GM23338 (cell line): ENCODE measurements around the gene NDFIP1.

Experiments
- CREB1 ChIP-seq: fragments of 250-450 bp; sonication (Bioruptor Pico); IDR thresholded peaks from 2 replicates; pipeline ENCODE4 v1.5.0; 2020; ENCODE audit warnings: low read depth, mild to moderate bottlenecking, moderate library complexity
- CTCF ChIP-seq, 2 experiments: fragments of 200-600 bp in 1 of 2; sonication (generic) in 1 of 2; conservative IDR thresholded peaks; 2 replicates each; pipeline versions ENCODE4 v1.5.1 to v1.6.1; 2016 to 2017; ENCODE audit warnings: antibody characterized with exemption in 2 of 2, low read depth in 2 of 2, mild to moderate bottlenecking in 2 of 2, moderate library complexity in 1 of 2
- ETS1 ChIP-seq: IDR thresholded peaks from 2 replicates; pipeline ENCODE4 v1.6.1; 2016; ENCODE audit warnings: antibody characterized with exemption
- EZH2 ChIP-seq: fragments of 200-600 bp; sonication (generic); IDR thresholded peaks from one replicate; pipeline ENCODE4 v1.8.0; 2017; ENCODE audit warnings: antibody characterized with exemption, mild to moderate bottlenecking, low read depth; ENCODE audit not compliant: unreplicated experiment
- EZH2phosphoT487 ChIP-seq: fragments of 200-600 bp; sonication (generic); IDR thresholded peaks from one replicate; pipeline ENCODE4 v1.8.1; 2018; ENCODE audit warnings: antibody characterized with exemption; ENCODE audit not compliant: unreplicated experiment
- JUNB ChIP-seq: IDR thresholded peaks from one replicate; pipeline ENCODE4 v1.6.1; 2016; ENCODE audit warnings: antibody characterized with exemption; ENCODE audit not compliant: unreplicated experiment
- NANOG ChIP-seq: IDR thresholded peaks from 2 replicates; pipeline ENCODE4 v1.6.1; 2016; ENCODE audit warnings: antibody characterized with exemption, borderline replicate concordance
- POLR2AphosphoS5 ChIP-seq: IDR thresholded peaks from 2 replicates; pipeline ENCODE4 v1.6.1; 2016; ENCODE audit warnings: antibody characterized with exemption, low read depth
- REST ChIP-seq: IDR thresholded peaks from one replicate; pipeline ENCODE4 v1.6.1; 2018; ENCODE audit warnings: antibody characterized with exemption; ENCODE audit not compliant: unreplicated experiment
- STAT1 ChIP-seq: IDR thresholded peaks from one replicate; pipeline ENCODE4 v1.6.1; 2016; ENCODE audit warnings: antibody characterized with exemption; ENCODE audit not compliant: unreplicated experiment
- ZNF331 ChIP-seq: fragments of 250-450 bp; sonication (Bioruptor Pico); IDR thresholded peaks from 2 replicates; pipeline ENCODE4 v1.5.0; 2020; ENCODE audit warnings: low read depth, mild to moderate bottlenecking, moderate library complexity
- ZNF462 ChIP-seq: fragments of 250-450 bp; sonication (Bioruptor Pico); IDR thresholded peaks from 2 replicates; pipeline ENCODE4 v1.5.0; 2020; ENCODE audit warnings: mild to moderate bottlenecking, moderate library complexity

- TF ChIP-seq CTCF (conservative IDR thresholded peaks at IDR 0.05; ENCODE audit: low read depth in 2 of 2): no peak
- TF ChIP-seq EZH2: no peak
- no peak for TF ChIP-seq EZH2phosphoT487
- no peak for TF ChIP-seq REST
- no peak for TF ChIP-seq POLR2AphosphoS5
- TF ChIP-seq NANOG: no peak
- no peak for TF ChIP-seq ZNF462 (CRISPR knock-in tag)
- no peak for TF ChIP-seq JUNB
- TF ChIP-seq CREB1 (CRISPR knock-in tag): no peak
- TF ChIP-seq ZNF331 (CRISPR knock-in tag): no peak
- TF ChIP-seq STAT1: no peak
- no peak for TF ChIP-seq ETS1
Measured at GRCh38 chr5:142074006-142074405, 34.6 kb upstream of the NDFIP1 start.
